Ishikawa (cell line): ENCODE data around the gene NAP1L5.

Experiments
- CEBPB ChIP-seq: IDR thresholded peaks from 2 replicates; pipeline ENCODE4 v1.6.1; 2012
- CREB1 ChIP-seq: IDR thresholded peaks from 2 replicates; pipeline ENCODE4 v1.6.1; 2012; ENCODE audit warnings: low read depth
- EGR1 ChIP-seq: IDR thresholded peaks from 2 replicates; pipeline ENCODE4 v1.6.1; 2012
- EP300 ChIP-seq: IDR thresholded peaks from 2 replicates; pipeline ENCODE4 v1.6.1; 2012; ENCODE audit warnings: borderline replicate concordance
- FOXM1 ChIP-seq: IDR thresholded peaks from 2 replicates; pipeline ENCODE4 v1.6.1; 2012; ENCODE audit warnings: low read depth, borderline replicate concordance
- RAD21 ChIP-seq: IDR thresholded peaks from 2 replicates; pipeline ENCODE4 v1.6.1; 2012; ENCODE audit warnings: low read depth
- TAF1 ChIP-seq: IDR thresholded peaks from 2 replicates; pipeline ENCODE4 v1.6.1; 2012; ENCODE audit warnings: low read depth, mild to moderate bottlenecking
- TCF12 ChIP-seq: IDR thresholded peaks from 2 replicates; pipeline ENCODE4 v1.6.1; 2012; ENCODE audit warnings: low read depth
- YY1 ChIP-seq: IDR thresholded peaks from 2 replicates; pipeline ENCODE4 v1.6.1; 2012; ENCODE audit warnings: low read depth
- TF ChIP-seq, protein P1 (sequence below): IDR thresholded peaks from 2 replicates; pipeline ENCODE4 v1.6.1; 2012; ENCODE audit warnings: low read depth, mild to moderate bottlenecking
- TF ChIP-seq, protein P2 (sequence below): IDR thresholded peaks from 2 replicates; pipeline ENCODE4 v1.6.1; 2012

- TF ChIP-seq EP300 = no peak
- TF ChIP-seq TAF1 = no peak
- no peak for TF ChIP-seq TCF12
- no peak for TF ChIP-seq CEBPB
- no peak for TF ChIP-seq YY1
- TF ChIP-seq EGR1 = no peak
- TF ChIP-seq FOXM1 = no peak
- TF ChIP-seq, protein P1, sequence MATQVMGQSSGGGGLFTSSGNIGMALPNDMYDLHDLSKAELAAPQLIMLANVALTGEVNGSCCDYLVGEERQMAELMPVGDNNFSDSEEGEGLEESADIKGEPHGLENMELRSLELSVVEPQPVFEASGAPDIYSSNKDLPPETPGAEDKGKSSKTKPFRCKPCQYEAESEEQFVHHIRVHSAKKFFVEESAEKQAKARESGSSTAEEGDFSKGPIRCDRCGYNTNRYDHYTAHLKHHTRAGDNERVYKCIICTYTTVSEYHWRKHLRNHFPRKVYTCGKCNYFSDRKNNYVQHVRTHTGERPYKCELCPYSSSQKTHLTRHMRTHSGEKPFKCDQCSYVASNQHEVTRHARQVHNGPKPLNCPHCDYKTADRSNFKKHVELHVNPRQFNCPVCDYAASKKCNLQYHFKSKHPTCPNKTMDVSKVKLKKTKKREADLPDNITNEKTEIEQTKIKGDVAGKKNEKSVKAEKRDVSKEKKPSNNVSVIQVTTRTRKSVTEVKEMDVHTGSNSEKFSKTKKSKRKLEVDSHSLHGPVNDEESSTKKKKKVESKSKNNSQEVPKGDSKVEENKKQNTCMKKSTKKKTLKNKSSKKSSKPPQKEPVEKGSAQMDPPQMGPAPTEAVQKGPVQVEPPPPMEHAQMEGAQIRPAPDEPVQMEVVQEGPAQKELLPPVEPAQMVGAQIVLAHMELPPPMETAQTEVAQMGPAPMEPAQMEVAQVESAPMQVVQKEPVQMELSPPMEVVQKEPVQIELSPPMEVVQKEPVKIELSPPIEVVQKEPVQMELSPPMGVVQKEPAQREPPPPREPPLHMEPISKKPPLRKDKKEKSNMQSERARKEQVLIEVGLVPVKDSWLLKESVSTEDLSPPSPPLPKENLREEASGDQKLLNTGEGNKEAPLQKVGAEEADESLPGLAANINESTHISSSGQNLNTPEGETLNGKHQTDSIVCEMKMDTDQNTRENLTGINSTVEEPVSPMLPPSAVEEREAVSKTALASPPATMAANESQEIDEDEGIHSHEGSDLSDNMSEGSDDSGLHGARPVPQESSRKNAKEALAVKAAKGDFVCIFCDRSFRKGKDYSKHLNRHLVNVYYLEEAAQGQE = no peak
- TF ChIP-seq CREB1 = no peak
- TF ChIP-seq RAD21 = no peak
- TF ChIP-seq, protein P2, sequence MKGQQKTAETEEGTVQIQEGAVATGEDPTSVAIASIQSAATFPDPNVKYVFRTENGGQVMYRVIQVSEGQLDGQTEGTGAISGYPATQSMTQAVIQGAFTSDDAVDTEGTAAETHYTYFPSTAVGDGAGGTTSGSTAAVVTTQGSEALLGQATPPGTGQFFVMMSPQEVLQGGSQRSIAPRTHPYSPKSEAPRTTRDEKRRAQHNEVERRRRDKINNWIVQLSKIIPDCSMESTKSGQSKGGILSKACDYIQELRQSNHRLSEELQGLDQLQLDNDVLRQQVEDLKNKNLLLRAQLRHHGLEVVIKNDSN = no peak
These were observed 488 bp downstream of the NAP1L5 start for GRCh38 chr4:88697141-88697540.
